T-helper 2 cell (primary cell): ENCODE data around the gene FOXN1.
"Not testable (repeated sequence)": the region's sequence is repeated elsewhere in the genome, so short reads cannot be mapped to it uniquely, and the experiment has no call there.

ENCODE experiments used
- DNase-seq, 5 experiments: peaks; one replicate each; pipeline versions ENCODE4 v3.0.0 to v3.0.0-alpha.2; 2012 to 2022

FOXN1 gene

DNA sequence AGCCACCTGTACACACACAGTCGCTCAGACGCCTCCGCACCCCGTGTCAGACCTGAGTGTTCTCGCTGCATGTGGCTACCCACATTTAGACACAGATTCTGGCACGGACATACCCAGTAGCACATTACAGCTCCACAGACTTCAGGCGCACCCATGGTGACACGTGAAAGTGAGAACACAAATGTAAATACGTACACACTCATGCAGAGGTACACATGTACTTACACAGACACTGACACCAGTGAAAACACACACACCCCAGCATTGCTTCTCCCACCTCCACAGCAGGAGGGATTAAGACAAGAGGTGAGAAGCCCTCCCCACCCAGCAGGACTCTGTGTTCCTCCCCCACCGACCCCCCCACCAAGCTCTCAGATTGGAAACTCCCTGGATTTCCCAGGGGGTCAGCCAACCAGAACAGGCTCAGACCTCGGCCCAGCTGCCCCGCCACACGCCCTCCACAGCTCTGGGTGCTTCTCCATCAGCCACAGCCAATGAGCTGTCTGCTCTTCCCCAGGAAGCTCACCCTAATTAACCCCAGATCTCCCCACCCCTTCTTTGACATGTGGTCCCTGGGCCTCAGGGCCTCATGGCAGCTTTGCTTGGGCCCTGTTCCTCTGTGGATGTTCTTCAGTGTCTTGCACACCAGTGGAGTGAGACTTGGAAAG lies 5.3 kb upstream of the FOXN1 start:
- no peak for DNase-seq

DNA sequence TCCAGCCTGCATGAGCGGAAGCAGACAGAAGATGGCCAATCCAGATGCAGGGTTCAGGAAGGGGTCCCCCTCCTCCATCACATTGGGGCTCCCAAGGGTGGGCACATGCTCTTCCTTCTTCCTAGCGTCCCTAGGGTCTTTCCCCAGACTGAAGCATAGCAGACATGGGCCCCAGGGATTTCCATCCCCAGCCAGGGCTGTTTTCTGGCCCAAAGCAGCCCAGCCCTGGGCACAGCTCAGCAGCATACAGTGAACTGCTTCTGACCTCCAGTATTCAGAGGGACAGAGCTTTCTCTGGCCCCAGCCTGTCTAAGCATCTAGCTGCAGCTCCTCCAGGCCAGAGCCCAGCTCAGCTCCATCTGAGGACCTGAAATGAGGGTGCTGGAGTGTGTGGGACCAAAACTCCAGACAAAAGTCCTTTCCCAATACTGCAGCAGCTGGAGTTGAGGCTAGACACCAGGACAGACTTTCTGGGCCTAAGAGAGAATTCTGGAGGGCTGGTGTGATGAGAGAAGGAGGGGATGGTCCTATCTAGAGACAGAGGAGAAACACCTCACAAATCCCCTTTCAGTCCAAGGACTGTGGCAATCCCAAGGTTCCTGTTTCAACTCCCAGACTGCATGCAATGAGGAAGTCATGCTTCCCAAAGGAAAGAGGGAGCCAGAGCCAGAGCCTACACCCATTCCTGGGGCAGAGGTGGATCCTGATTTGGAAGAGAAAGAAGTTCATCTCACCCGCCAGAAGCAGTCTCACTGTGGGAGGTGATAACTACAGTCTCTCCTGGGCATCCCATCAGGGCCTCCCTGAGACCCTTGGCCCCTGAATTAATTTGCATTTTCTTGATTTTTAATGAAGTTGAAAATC lies 4.5 kb upstream of the FOXN1 start:
- no peak for DNase-seq

DNA sequence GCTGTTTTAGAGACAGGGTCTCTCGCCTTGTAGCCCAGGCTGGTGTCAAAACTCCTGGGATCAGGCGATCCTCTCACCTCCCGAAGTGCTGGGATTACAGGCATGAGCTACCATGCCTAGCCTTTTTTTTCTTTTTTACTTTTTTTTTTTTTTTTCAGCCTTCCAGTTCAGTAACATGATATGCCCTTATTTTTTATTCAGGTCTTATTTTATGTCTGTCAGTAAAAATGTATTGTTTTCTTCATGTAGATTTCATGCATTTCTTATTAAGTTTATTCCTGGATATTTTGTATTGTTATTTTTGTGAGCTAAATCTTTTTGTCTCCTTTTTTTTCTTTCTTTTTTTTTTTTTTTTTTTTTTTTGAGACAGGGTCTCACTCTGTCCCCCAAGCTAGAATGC lies 2.7 kb upstream of the FOXN1 start:
- DNase-seq, result no peak

DNA sequence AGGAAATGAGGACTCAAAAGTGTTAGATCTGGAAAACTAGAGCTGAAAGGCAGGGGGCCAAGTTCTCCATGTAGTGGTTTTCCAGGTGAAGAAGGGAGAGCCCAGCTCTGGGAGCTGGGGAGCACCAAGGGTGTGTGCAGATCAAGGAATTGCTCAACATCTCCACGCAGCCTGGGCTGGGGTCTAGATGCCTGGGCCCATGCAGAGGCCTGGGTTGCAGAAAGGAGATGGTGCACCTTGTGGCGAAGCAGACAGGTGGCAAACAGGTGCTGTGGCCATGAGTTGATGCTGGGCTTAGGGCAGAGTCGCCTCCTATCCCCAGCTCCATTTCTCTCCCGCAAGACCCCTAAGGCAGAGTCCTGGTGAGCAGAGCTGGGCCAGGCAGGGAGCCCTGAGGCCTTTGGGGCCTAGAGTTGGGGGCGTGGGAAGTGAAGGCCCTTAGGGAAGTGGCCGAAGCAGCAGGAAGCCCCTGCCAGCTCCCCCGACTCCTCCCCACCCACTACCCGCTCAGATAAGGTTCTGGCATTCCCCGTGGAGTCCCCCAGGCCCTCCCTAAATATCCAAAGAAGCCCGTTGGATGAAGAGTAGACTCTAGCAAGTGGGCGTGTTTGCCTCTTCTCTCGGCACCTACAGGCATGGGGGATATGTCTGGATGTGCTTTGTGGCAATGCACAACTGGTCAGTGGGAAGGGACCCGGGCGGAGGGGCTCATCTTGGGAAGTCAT lies 777 bp downstream of the FOXN1 start:
- no peak for DNase-seq

DNA sequence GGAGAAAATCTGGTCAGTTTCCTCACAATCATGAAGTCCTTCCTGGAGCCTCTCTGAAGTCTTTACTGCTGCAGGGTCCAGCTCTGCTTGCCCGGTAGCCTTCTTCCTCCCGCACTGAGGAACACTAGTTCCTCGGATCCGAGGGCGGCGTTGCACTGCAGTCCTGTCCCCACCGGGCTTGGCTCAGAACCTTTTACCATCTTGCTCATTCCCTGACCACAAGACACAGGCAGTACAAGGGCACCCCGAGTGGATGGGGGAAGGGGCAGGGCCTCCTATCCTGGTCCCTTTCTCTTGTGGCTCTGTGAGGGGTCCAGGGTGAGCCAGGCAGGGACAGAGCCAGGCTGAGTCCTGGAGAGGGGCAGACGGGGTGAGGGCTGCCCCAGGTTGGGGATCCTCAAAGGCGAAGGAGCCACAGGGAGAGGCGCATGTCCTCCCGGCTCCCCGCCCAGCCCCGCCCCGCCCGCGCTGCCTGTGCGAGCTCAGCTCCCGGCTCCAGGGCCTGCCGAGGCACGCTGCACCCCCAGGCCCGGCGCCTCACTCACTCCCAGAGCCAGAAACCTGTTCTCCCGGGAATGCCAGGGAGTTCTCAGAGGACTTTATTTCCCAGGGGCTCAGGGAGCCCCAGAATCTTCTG lies 1.5 kb downstream of the FOXN1 start:
- no peak for DNase-seq

DNA sequence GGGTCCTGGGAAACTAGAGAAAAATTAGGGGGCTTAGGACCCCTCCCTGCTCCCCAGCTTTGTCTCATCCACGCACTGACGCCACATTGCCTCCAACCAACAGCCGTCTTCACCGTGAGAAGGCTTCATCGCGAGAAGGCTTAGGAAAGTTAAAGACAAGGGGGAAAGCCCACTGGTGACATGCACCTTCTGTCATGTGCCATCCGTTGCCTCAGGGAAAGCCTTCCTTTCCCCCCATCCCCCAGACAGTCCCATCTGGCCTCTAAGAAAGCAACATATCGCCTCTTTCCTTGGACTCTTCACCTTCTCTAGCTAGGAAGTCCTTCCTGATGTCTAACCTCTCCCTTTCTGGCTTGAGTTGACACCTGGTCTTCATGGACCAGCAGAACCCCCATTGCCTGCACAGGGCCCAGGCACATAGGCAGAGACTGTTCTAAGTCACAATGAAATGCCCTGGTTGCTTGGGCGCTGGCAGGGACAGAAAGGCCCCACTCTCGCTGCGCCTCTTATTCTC lies 2.1 kb downstream of the FOXN1 start:
- DNase-seq, result no peak

DNA sequence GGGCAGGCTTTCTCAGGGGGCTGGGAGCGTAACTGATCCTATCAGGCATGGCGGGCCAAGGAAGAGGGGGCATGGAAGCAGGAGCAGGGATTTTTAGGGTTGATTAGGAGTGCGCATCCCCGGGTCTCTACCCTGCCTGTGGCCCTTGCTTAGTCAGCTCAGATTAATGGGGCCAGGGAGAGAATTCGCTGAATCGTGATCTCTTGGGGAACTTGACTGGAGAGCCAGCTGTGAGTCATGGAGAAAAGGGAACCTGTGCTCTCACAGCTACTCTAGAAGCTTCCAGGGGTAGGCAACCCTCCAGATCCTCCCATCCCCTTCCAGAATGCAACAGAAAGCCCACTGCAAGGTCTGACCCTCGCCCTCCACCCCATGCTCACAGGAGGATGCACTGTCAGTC lies 3.6 kb downstream of the FOXN1 start:
- DNase-seq, result no peak

DNA sequence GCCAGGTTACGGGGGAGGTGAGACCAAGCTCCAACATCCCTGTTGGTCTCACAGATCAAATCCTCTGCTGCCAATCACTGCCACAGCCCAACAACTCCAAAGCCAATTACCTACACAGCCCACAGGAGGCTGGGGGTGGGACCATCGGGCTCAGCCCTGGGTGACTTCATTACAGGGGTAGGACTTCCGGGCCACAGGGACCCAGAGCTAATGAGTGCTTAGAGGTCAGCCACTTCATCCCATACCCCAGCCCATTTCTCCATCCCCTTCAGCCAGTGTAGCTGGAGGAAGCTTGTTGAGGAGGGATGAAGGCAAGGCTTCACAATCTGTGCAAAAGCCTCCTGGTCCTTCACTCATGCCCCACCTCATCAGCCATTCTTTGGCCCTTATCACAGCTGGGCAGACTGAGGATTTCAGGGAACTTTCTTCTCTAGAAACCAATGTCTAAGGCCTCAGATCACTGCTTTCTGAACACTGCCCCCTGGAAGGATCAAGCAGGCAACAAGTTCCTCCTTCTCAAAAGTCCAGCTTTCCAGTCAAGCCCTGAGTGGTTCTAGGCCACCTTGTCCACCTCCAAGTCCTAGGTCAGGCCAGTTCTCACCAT lies 5.8 kb downstream of the FOXN1 start:
- no peak for DNase-seq

DNA sequence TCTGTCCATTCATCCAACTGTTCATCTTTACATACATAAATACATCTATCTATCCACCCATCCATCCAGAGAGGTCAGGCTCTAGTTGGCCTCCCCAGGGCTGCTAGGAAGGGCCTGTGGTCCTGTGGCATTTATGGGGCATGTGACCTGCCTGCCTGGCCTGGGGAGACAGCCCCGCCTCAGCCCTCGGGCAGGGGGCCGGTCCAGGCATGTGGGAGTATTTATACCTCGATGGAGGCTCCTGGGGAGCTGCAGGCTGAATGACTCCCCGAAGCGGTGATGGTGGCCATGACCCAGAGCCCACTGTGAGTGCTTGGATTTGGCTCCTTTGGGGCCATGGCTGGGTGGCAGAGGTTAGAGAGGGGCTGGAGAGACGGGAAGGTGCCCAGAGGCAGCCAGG lies 7.3 kb downstream of the FOXN1 start:
- no peak for DNase-seq

DNA sequence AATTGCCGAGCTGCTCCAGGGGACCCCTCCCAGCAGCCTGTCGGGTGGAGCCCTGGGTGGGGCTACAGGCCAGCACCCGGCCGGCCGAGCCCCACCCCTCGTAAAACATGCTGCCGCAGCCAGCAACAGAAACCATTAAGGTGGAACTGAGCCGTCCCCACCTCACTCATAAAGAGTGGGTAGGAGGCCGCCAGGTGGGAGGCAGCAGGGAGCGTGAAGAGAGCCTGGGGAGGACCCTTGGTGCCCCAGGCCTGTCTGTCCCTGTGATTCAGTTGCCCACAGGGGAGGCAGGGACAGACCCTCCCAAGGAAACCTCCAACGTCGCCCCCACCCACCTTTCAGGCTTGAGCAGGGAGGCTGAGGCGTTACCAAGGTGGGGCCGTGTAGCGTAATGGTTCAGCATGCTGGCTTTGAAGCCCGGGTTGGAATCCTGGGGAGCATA lies 8.4 kb downstream of the FOXN1 start:
- DNase-seq, result no peak

DNA sequence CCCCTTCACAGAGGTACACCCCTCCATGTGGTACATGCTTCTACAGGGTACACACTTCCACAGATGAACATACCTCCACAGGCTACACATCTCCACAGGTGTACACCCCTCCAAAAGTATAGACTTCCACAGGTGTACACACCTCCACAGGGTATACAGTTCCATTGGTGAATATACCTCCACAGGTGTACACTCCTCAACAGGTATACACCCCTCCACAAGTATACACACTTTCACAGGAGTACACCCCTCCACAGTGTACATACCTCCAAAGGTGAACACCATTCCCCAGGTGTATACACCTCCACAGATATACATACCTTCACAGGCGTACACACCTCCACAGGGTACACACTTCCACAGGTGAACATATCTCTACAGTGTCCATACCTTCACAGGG lies 9.4 kb downstream of the FOXN1 start:
- no peak for DNase-seq

DNA sequence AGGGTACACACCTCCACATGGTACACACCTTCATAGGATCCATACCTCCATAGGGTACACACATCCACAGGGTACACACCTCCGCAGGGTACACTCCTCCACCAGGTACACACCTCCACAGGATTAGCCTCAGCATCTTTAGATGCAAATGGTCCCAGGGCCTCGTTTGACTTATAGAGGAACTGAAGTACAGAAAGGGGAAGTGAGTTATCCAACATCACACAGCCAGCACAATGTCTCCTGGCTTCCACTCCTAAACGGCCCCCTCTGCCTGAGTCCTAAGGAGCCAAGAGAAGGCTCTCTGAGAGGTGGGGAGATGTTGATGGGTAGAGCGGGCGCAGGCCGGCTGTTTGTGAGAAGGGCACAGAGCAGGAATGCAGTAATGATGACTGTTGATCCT lies 12.0 kb downstream of the FOXN1 start:
- DNase-seq, result no peak

DNA sequence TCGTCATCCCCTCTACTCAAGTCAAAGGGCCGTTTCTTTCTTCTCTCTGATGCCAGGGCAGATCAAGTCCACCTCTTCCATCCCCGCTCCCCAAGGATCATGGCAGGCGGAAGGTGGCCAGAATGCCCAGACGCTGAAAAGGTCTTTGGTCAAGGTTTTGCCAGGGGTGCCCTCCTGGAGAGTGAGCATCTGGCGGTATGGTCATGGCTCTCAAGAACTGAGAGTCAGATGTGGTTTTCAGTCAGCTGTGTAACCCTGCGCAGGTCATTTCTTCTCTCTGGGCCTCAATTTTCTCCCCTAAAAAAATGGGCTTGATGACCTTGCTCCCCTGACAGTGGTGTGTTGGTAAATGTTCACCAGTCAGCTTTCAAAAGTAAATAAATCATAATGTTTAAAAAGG lies 12.4 kb downstream of the FOXN1 start:
- no peak for DNase-seq

DNA sequence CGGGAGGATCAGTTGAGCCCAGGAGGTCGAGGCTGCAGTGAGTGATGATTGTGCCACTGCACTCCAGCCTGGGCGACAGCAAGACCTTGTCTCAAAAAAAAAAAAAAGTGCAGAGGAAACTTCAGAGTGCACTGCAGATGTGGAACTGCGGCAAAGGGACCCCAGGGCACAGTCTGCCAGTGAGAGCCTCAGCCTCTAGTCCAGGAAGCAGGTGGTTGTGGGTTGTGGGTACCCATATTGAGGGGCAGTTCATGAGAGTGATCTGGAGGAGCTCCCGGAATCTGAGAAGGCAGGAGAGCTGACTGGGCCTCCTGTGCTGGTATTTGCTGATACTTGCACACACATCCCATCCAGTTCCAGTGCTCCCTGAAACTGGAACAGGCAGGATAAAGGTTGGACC lies 13.1 kb downstream of the FOXN1 start:
- DNase-seq, result peak in 1 of 5 experiments; percentile 36

DNA sequence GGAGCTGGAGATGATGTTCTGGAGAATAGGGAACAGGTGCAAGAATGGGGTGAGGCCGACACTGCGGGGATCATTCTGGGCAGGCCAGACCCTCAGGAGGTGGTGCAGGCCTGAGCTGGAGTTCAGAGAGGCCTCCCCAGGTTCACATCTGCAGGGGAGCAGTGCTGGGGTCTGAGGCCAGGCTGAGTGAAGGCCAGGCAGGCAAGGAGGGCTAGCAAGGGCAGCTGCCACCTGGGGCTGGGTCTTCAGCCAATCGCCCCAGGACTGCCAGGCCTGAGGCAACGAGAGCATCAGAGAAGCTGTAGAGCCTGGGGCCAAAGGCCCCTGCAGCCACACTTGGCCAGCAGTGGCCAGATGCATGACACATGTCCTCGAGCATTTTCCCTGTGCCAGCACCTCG lies 14.5 kb downstream of the FOXN1 start:
- DNase-seq, result no peak

DNA sequence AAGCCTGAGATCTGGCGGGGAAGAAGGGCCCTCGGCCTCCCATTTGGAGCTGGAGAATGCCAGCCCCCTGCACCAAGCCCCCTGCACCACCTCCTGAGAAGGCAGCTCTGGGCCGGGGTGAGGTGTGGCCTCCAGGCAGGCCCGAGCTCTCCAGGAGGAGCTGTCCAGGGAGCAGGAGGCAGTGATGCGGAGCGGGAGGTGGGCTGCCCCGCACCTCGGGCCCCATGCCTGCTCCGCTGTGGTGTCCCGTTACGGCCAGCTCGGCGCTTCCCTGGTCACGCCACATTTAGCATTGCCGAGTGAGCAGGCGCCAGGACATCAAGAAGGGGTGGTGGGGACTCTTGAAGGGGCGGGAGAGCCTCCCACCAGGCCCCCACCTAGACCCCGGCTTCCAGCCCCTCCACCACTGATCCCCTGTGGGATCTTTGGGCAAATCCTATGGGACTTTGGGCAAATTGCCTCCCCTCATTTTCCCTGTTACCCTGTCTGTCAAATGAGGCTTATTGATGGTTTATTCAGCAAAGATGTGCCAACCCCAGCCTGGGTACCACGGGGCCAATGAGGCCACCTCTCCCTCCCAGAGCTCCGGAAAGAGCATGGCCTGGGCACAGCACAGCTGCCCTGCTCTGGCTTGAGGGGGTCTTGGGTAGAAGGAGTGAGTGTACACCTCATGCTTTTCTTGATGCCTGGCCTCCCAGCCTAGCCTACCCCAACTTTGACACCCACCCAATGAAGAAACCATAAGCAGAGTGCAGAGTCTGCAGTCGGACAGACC lies 15.3 kb downstream of the FOXN1 start:
- DNase-seq, result no peak

DNA sequence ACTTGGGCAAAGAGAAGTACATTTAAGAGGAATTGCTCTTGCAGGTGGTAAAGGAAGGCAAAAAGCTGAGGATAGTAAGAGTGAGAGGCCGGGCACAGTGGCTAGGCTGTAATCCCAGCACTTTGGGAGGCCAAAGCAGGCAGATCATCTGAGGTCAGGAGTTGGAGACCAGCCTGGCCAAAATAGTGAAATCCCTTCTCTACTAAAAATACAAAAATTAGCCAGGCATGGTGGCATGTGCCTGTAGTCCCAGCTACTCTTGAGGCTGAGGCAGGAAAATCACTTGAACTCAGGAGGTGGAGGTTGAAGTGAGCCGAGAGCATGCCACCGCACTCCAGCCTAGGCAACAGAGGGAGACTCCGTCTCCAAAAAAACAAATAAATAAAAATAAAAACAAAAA lies 16.1 kb downstream of the FOXN1 start:
- DNase-seq, result not testable (repeated sequence)

DNA sequence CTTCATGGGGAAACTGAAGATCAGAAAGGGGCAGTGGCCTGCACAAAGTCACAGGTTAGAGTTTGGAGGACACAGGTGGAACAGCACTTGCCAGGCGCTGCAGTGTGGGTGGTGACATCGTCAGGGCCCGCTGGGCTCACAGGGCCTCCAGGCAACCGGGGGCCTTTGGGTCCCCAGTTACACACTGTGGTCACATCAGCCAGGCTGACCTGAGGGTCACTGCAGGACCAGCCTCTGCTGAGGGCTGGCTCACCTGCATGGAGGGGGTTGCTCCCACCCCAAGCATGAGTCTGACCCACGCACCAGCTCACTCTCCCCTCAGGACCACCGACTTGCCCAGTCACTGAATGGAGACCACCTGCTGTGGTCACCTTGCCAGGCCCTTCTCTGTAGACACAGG lies 17.0 kb downstream of the FOXN1 start:
- no peak for DNase-seq

DNA sequence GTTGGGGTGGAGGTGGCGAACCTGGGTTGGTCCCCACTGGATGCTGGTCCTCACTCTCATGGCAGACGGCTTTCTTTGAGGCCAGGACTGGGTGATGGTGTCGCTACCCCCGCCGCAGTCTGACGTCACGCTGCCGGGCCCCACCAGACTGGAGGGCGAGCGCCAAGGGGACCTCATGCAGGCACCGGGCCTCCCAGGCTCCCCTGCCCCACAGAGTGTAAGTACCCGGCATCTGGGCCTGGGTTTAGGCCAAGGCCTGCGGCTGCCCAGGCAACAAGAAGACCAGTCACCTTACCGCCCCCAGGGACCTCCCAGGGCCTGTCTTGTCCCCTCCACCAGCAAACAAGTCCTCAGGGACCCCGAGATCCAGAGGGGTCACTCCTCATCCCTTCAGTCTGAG lies 17.7 kb downstream of the FOXN1 start:
- no peak for DNase-seq

DNA sequence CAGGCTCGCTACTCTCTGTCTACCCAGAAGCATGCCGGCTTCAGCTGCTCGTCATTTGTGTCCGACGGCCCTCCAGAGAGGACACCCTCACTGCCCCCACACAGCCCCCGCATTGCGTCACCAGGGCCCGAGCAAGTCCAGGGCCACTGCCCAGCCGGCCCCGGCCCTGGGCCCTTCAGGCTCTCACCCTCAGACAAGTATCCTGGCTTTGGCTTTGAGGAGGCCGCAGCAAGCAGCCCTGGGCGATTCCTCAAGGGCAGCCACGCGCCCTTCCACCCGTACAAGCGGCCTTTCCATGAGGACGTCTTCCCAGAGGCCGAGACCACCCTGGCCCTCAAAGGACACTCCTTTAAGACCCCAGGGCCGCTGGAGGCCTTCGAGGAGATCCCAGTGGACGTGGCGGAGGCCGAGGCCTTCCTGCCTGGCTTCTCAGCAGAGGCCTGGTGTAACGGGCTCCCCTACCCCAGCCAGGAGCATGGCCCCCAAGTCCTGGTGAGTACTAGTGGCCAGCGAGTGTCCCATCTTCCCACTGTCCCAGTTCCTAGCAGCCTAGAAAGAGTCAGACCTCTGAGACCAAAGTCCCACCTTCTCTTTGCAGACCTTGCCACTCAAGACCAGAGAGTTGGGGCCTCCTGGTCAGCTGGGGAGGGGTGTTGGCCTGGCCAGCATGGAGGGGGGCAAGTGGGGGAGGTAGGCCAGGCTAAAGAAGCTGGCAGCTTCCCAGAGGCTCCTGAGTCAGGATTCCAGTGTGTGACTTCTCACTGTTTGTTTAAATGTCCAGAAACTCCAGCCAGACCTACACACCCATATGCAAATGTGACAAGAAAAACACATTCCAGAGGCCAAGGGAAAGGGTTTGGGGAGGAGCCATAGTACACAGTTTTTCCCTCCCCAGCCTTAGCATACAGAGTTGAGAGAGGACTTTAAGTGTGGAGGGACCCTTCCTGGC lies 18.6 kb downstream of the FOXN1 start:
- DNase-seq, result no peak

DNA sequence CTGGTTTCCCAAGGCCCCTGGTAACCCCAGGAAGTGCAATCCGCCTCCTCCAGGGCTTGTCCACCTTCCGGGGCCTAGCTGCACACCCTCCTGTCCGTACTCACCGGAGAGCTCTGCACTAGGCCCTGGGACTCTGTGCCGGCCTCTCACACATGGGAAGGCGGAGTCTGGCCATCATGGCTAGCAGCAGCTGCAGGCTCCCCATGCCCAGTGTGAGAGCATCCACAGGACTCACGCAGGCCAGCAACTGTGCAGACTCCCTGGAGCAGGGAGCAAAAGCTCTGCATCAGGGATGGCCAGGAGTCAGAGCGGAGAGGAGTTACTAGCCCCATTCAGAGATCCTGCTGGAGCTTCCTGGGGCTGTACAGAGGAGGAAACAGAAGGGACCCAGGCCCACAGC lies 20.2 kb downstream of the FOXN1 start:
- DNase-seq, result no peak
